Muscle layer of duodenum (tissue), 2 donors: Measurements from ENCODE around the gene EN1.
A peak's percentile ranks its signal among the peaks of the same experiment; 100 is the strongest.

Experiments
- H3K27ac ChIP-seq: one replicate; pipeline ENCODE4 v1.7.0; 2013; ENCODE audit warnings: mild to moderate bottlenecking, low read length
- H3K27me3 ChIP-seq: one replicate; pipeline ENCODE4 v1.7.0; 2013; ENCODE audit warnings: low read depth, mild to moderate bottlenecking, control low read depth, low read length
- H3K36me3 ChIP-seq, 2 donors: one replicate each; pipeline ENCODE4 v1.7.0; 2013; ENCODE audit warnings: low read length in 2 of 2, control low read depth in 1 of 2, mild to moderate bottlenecking in 1 of 2; ENCODE audit not compliant: insufficient read depth in 2 of 2, control insufficient read depth in 1 of 2
- H3K4me1 ChIP-seq, 2 donors: one replicate each; pipeline ENCODE4 v1.7.0; 2013; ENCODE audit warnings: low read length in 2 of 2, mild to moderate bottlenecking in 2 of 2, control low read depth in 1 of 2, moderate library complexity in 1 of 2; ENCODE audit not compliant: insufficient read depth in 2 of 2, control insufficient read depth in 1 of 2
- H3K4me3 ChIP-seq, 2 donors: one replicate each; pipeline ENCODE4 v1.7.0; 2013; ENCODE audit warnings: low read length in 2 of 2, low read depth in 1 of 2, mild to moderate bottlenecking in 1 of 2
- H3K9me3 ChIP-seq, 2 donors: one replicate each; pipeline ENCODE4 v1.7.0; 2013; ENCODE audit warnings: low read length in 2 of 2, control low read depth in 1 of 2, mild to moderate bottlenecking in 1 of 2; ENCODE audit not compliant: control insufficient read depth in 1 of 2
- donor health status: healthy.

Gene EN1

DNA sequence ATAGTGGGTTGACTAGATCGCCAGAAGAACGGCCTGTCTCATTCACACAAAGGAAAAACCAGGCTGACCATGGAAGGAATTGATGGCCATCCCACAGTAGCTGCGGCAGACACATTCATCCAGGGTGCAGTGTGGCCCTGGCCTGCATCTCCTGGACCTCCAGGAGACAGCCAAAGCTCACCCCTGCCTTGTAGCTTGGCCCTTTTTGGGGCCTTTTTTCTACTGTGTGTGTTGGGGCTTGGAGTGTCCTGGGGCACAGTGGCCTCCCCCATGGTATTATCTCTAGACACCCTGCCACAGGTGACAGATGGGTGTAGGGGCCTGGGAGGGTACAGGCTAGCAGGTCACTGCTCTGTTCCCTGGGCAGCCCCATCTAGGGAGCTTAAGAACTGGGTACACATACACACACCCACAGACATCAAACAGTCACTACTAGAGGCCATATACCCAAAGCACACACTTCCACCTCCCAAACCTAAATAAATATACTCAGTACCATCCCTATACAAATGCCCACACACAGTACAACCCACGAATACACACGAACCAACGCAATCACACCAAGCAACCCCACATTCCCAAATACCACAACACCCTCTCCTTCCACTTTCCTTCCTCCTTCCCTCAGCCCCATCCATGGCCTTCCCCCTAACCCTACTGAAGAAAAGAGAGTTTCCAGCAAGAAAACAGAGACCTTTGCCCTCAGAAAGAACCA, 8.6 kb downstream of the EN1 start:
- no peak overlapping the region for H3K4me3 ChIP-seq
- no peaks in the 10 kb centered on the region for H3K9me3 ChIP-seq
- peaks cover 0 to 32% of the 10 kb centered on the region in 2 donors for H3K4me1 ChIP-seq
- H3K27ac ChIP-seq: no peak overlapping the region
- H3K36me3 ChIP-seq: no peaks in the 10 kb centered on the region
- peaks cover 91% of the 10 kb centered on the region for H3K27me3 ChIP-seq

DNA sequence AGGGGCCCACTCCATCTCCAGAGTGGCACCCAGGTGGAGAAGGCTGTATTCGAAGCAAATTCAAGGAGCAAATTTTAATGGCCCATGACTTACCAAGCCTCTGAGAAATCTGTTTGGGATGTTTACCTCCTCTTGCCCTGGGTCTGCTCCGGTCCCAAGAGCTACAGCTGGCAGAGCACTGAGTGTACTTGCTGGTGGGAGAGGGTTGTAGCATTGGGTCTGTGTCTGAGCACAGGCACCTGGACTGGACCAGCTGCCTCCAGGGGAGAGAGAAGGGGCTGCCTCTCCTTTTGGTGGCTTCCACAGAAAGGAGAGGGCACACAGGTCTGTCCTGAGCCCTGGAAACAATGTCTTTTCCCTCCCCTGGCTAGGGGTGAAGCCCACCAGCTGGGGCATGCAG, 9.8 kb downstream of the EN1 start:
- Histone ChIP-seq H3K27ac (no peak overlapping the region), H3K9me3 (no peaks in the 10 kb centered on the region), H3K27me3 (peaks cover 92% of the 10 kb centered on the region), H3K4me1 (peaks cover 0 to 28% of the 10 kb centered on the region in 2 donors), H3K4me3 (no peak overlapping the region), H3K36me3 (no peaks in the 10 kb centered on the region)

DNA sequence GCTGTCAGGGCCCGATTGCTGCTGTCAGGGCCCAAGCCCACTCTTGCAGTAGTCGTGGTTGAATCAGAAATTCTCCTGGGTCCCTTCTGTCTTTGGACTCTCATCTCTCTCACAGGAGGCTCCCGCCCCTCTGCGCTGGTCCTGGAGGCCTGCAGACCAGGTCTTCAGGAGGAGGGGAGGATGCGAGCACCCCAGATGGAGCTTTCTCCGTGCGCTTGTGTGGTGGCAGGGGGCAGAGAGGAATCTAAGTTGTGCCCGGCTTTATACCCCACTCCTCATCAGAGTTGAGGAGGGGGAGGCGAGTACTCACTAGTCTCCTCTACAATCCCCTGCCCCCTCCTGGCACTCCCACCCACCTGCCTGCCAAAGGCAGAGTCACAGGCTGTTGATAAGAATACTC, 10.4 kb downstream of the EN1 start:
- Histone ChIP-seq H3K4me1 (peaks cover 0 to 24% of the 10 kb centered on the region in 2 donors), H3K36me3 (no peaks in the 10 kb centered on the region), H3K9me3 (no peaks in the 10 kb centered on the region), H3K4me3 (no peak overlapping the region), H3K27ac (no peak overlapping the region), H3K27me3 (peaks cover 95% of the 10 kb centered on the region)

DNA sequence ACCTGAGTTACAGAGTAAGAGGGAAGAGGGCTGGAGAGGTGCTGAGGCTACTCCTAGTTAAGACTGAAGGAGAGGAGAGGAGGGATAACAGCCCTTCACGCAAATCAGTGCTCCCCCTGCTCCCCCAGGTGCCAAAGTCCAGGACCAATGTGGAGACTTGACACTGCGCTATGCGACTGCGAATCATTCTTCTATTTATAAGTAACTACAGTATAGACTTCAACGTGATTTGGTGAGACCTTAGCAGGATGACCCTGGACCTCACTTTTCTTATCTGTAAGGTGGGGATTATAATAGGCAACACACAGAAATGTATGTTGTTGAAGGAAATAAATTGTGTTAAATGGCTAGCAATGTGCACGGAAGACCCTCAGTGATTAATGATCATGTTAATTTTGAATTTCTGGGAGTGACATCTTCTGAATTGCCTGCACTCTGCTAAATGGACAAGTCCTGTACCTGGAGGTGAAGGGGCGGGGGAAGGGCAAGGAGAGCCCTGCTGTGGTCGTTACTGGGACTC, 11.0 kb downstream of the EN1 start:
- Histone ChIP-seq H3K27ac (no peak overlapping the region), H3K36me3 (no peaks in the 10 kb centered on the region), H3K9me3 (no peaks in the 10 kb centered on the region), H3K4me1 (peaks cover 0 to 19% of the 10 kb centered on the region in 2 donors), H3K4me3 (peak overlapping the region in 1 of 2 donors; percentile 65), H3K27me3 (peaks cover 95% of the 10 kb centered on the region)

DNA sequence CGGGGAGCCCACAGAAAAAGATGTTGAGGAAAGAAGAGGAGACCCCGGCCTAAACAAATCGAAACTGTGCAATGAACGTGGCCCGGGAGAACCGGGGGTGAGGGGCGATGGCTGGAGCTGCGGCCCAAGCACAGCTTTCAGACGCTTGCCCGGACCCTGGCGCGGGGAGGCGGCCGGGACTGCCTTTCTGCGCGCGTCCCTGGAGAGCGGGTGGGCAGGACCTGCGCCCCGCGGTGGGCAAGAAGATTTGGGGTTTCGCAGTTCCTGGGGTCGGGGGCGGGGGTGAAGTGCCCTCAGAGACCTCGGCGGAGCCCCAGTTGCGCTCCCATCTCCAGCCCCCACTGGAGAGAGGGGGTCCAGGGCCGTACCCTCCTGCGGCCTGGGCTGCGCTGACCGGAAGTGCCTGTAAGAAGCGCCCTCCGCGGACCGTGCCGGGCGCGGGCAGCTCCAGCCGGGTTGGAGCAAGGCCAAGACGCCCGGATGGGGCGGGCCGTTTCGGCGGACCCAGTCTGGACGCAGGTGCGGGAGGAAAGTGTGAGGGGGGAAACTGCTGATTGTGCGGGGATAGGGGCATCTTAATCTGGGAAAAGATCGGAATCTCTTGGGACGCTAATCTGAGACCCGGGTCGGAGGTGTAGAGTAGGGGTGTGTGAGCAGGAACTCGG, 11.6 kb downstream of the EN1 start:
- peaks cover 95% of the 10 kb centered on the region for H3K27me3 ChIP-seq
- H3K9me3 ChIP-seq: no peaks in the 10 kb centered on the region
- peak overlapping the region; percentile 7 to 65 for H3K4me3 ChIP-seq
- H3K4me1 ChIP-seq: peaks cover 0 to 19% of the 10 kb centered on the region in 2 donors
- no peaks in the 10 kb centered on the region for H3K36me3 ChIP-seq
- no peak overlapping the region for H3K27ac ChIP-seq

DNA sequence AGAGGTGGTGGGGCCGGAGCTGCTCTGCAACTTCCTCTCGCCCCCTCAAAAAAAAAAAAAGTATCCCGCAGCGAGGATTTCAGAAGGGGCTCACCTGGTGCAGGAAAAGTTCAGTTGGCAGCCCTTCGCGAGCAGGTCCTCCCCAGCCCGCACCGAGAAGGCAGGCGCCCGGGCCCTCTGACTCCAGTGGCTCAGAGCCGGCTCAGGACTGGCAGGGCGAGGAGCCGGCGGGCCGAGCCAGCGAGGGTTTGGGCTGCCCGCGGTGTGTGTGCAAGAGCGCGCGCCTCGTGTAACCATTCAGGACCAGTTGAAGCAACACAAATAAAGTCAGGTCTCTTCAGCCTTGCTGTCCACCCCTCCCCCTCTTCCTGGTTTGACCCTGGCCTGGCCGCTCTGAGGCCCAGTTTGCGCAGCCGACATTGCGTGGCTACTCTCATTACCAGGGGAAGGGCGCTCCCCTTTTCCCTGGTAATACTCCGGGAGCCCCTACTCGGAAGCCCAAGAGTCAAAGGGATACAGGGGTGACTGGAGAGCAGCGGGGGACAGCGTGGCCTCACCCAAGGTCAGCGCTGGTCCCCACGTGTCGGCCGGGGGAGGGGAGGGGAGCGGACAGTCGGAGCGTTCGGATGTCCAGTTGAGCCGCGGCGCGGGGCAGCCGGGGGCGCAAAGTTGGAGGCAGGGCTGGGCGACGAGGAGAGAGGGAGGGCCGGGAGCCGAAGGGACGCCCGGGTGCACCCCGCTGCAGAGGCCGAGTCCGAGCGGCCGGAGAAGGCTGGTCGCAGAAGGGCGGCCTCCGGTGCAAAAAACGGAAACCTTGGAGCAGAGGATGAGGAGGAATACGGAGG, 12.3 kb downstream of the EN1 start:
- Histone ChIP-seq H3K36me3 (no peaks in the 10 kb centered on the region), H3K9me3 (no peaks in the 10 kb centered on the region), H3K4me1 (peaks cover 0 to 19% of the 10 kb centered on the region in 2 donors), H3K27ac (no peak overlapping the region), H3K4me3 (peak overlapping the region; percentile 7 to 65), H3K27me3 (peaks cover 94% of the 10 kb centered on the region)

DNA sequence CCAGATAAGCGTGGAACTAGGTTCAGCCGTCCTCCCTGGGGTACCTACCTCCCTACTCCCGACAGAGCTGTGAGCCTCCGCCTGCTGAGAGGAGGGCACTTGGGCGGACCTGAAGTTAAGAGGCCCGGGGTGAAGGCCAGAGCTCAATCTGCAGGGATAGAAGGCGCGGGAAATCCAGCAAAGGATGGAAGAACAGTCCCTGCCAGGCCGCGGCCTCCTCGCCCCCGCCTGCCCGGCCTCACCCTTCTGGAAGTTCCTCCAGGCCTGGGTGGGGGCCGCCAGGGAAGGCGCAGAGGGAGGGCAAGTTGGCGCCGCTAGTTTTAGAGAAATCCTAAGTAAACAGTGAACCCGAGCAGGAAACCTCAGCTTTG, 13.0 kb downstream of the EN1 start:
- Histone ChIP-seq H3K4me3 (no peak overlapping the region), H3K27me3 (peaks cover 90% of the 10 kb centered on the region), H3K27ac (no peak overlapping the region), H3K36me3 (no peaks in the 10 kb centered on the region), H3K4me1 (peaks cover 0 to 19% of the 10 kb centered on the region in 2 donors), H3K9me3 (no peaks in the 10 kb centered on the region)

DNA sequence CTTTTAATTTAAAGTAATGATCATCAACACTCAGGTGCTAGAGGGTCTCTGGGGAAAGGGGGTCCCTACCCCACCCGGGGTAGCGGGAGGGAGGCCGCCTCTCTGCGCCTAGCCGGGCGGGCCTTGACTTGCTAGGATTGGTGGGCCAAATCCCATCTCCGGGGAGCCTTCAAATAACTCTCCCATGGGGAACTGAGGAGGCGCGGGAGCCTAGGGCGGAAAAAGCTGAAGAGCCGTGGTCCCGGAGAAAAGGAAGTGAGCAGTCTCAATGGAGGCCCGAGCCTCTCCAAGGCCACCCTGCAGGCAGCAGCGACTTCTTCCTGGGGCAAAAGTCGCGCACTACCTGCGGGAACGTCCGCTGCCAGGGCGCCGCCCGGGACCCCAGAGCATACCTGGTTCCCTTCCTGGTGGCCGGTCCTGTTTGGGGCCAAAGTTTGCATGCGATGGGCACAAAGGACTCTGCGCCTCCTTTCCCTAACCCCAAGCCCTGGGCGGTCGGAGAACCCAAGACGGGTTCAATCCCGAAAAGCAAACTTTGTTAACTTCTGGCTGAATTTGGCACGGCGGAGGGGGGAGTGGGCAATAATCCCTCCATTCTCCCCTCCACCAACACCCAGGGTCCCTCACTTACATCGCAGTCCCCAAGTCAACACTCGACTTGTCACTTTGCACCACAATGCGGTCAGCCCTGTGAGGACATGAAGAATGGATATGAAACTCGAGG, 13.6 kb downstream of the EN1 start:
- H3K4me1 ChIP-seq: peaks cover 0 to 19% of the 10 kb centered on the region in 2 donors
- H3K27me3 ChIP-seq: peaks cover 86% of the 10 kb centered on the region
- H3K27ac ChIP-seq: no peak overlapping the region
- H3K36me3 ChIP-seq: no peaks in the 10 kb centered on the region
- H3K4me3 ChIP-seq: no peak overlapping the region
- H3K9me3 ChIP-seq: no peaks in the 10 kb centered on the region

DNA sequence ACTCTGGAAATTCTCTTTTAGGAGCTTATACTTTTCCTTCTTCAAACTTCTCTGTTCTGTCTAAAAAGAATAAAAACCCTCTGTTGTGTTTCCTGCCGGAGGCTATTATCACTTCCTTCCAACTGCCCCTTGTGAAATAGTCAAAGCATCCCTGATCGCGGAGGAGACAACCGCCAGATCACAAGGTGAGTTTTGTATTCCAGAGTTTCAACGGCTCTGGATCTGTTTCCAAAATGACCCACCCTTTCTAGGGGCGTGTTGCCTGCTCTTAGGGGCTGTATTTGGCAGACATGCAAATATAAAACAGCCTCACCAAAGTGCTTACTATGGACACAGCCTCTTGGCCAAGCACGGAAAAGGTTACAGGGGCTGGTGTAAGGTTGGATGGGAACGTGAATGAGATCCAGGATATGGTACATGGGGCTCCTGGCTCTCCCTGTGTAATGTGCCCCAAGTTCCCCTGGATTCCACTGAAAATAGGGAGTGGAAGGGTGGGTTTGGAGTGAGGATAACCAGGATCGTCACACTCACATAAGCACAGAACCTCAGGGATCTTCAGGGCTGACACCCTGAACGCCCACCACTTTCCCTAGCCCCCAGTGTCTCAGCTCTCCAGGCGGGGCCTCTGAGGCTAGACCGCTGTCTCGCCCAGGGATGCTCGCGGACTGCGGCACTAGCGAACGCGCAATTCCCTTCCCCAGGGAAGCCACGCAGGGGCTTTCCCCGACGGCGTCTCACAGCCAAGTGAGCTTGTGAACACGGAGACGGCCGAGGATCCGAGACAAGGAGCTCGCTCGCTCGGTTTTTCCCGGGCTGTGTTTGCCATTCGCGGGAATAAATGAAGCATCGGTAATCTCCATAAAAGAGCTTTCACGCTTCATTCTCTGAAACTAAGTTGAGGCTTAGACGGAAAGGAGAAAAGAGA, 14.4 kb downstream of the EN1 start:
- no peak overlapping the region for H3K27ac ChIP-seq

More for the DNA sequence above, 14.4 kb downstream of the EN1 start:
- no peak overlapping the region for H3K4me3 ChIP-seq
- no peaks in the 10 kb centered on the region for H3K36me3 ChIP-seq
- H3K9me3 ChIP-seq: no peaks in the 10 kb centered on the region
- peaks cover 0 to 19% of the 10 kb centered on the region in 2 donors for H3K4me1 ChIP-seq
- peaks cover 78% of the 10 kb centered on the region for H3K27me3 ChIP-seq
